Measurements from ENCODE around the gene POLR1H.
A peak's percentile ranks its signal among the peaks of the same experiment; 100 is the strongest.

- TF ChIP-seq CTCF (IDR thresholded peaks at IDR 0.05) (peak in 2 of 3 experiments; percentile 9 to 50), POLR2A (IDR thresholded peaks at IDR 0.05) (no peak)
Measured at GRCh38 chr6:30075790-30076732, 15.0 kb downstream of the POLR1H start.
